SU-DHL-6 (cell line): ENCODE results near the gene COL21A1.

Source experiments
- EZH2phosphoT487 ChIP-seq: fragments of 200-600 bp; sonication (generic), shearing (Covaris generic); conservative IDR thresholded peaks from 2 replicates; pipeline ENCODE4 v1.6.1; 2018; ENCODE audit warnings: mild to moderate bottlenecking, antibody characterized with exemption, low read length, moderate library complexity, mixed read lengths
- TF ChIP-seq, protein P1 (sequence below): fragments of 200-600 bp; sonication (generic); IDR thresholded peaks from one replicate; pipeline ENCODE4 v1.5.1; 2017; ENCODE audit warnings: antibody characterized with exemption, mild to moderate bottlenecking, low read length, moderate library complexity; ENCODE audit not compliant: insufficient read depth, poor library complexity, severe bottlenecking

DNA sequence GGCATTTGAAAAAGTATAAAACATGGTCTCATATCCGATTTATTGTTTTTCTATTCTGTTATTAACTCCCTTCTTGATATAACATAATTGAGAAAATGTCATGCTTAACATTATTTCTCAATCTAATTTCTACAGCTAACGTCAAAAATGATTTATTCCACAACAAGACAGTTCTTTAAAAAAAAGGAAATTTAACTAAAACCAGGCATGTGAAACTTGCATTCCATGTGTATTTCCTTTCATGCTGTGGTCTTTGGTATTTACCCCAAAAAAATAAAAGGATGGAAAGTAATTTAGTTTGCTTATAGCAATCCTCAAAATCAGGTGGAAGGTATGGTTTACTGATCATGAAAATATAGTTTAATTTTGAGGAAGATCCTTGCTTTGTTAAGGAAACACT is 142.8 kb downstream of the COL21A1 start:
- TF ChIP-seq, protein P1, sequence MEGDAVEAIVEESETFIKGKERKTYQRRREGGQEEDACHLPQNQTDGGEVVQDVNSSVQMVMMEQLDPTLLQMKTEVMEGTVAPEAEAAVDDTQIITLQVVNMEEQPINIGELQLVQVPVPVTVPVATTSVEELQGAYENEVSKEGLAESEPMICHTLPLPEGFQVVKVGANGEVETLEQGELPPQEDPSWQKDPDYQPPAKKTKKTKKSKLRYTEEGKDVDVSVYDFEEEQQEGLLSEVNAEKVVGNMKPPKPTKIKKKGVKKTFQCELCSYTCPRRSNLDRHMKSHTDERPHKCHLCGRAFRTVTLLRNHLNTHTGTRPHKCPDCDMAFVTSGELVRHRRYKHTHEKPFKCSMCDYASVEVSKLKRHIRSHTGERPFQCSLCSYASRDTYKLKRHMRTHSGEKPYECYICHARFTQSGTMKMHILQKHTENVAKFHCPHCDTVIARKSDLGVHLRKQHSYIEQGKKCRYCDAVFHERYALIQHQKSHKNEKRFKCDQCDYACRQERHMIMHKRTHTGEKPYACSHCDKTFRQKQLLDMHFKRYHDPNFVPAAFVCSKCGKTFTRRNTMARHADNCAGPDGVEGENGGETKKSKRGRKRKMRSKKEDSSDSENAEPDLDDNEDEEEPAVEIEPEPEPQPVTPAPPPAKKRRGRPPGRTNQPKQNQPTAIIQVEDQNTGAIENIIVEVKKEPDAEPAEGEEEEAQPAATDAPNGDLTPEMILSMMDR: no peak
- TF ChIP-seq EZH2phosphoT487: no peak
